SH-SY5Y (cell line): ENCODE measurements around the gene CENPQ.

ENCODE experiments used
- GATA2 ChIP-seq: IDR thresholded peaks from 2 replicates; pipeline ENCODE4 v1.6.1; 2011; ENCODE audit warnings: mild to moderate bottlenecking, low read depth, low read length
- GATA3 ChIP-seq: IDR thresholded peaks from 2 replicates; pipeline ENCODE4 v1.6.1; 2011; ENCODE audit warnings: low read depth, mild to moderate bottlenecking, low read length, moderate library complexity

DNA sequence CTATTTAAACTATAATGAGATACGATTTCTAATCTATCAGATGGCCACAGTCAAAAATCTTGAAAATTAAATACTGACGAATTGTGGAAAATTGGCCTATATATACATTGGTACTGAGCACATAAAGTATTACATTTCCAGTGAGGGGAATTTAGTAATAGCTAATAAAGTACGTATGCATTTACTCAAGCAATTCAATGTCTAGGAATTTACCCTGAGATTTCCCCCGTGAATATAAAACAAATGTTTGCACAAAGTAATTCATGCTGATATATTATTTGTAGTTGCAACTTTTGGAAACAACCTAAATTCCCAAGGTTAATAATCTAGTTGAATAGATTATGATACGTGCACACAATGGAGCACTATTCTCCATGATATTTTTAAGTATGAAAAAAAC, 72.6 kb downstream of the CENPQ start:
- TF ChIP-seq GATA2, result no peak
- TF ChIP-seq GATA3, result no peak
